ENCODE results near the gene GTF3C1. TPM values are rescaled to one million over a fixed set of nuclear protein-coding genes. Genes with fewer than 3 reads are reported as not detected.
A peak's percentile ranks its signal among the peaks of the same experiment; 100 is the strongest.

Gene GTF3C1
- total and polyA plus RNA-seq, 8 donors: 22.3 to 227 (median 61.0) TPM

GRCh38 chr16:27500801-27501200 lies 48.9 kb downstream of the GTF3C1 start:
- H3K4me1 ChIP-seq: no peaks in the 10 kb centered on the region
- intact Hi-C loops (cut with DNase I; ENCODE audit: low total_unique reads): no loop called here
- TF ChIP-seq CTCF (IDR thresholded peaks at IDR 0.05): no peak
- TF ChIP-seq EP300 (IDR thresholded peaks at IDR 0.05): no peak
- TF ChIP-seq POLR2AphosphoS5 (IDR thresholded peaks at IDR 0.05): no peak
- TF ChIP-seq POLR2A (IDR thresholded peaks at IDR 0.05): no peak
- H3K9me3 ChIP-seq: no peaks in the 10 kb centered on the region
- no peak overlapping the region for H3K4me3 ChIP-seq
- WGBS, 5 donors: 90 to 98% (median 96%) methylated on average over 3 of the region's 3 CpGs
- peaks cover 88 to 100% (median 100%) of the 10 kb centered on the region in 4 donors for H3K36me3 ChIP-seq
- no peak overlapping the region for H3K27ac ChIP-seq
- no peaks in the 10 kb centered on the region for H3K27me3 ChIP-seq
- no peak for DNase-seq

GRCh38 chr16:27499659-27500055 lies 50.1 kb downstream of the GTF3C1 start:
- H3K27me3 ChIP-seq: no peaks in the 10 kb centered on the region
- WGBS, 5 donors: 87 to 94% (median 89%) methylated on average over 9 of the region's 9 CpGs
- H3K9me3 ChIP-seq: no peaks in the 10 kb centered on the region
- intact Hi-C loops (cut with DNase I; ENCODE audit: low total_unique reads): no loop called here
- no peak for DNase-seq
- no peaks in the 10 kb centered on the region for H3K4me1 ChIP-seq
- no peak for TF ChIP-seq EP300 (IDR thresholded peaks at IDR 0.05)
- peaks cover 82 to 100% (median 100%) of the 10 kb centered on the region in 4 donors for H3K36me3 ChIP-seq
- peak overlapping the region in 1 of 5 donors; percentile 45 for H3K27ac ChIP-seq
- no peak overlapping the region for H3K4me3 ChIP-seq

GRCh38 chr16:27498916-27499658 lies 50.6 kb downstream of the GTF3C1 start:
- intact Hi-C loops (cut with DNase I; ENCODE audit: low total_unique reads): no loop called here
- Histone ChIP-seq H3K9me3 (no peaks in the 10 kb centered on the region), H3K4me3 (no peak overlapping the region), H3K36me3 (peaks cover 78 to 100% (median 100%) of the 10 kb centered on the region in 4 donors), H3K27me3 (no peaks in the 10 kb centered on the region), H3K4me1 (no peaks in the 10 kb centered on the region), H3K27ac (peak overlapping the region in 1 of 5 donors; percentile 45)
- 85 to 92% (median 89%) methylated on average over 14 of the region's 14 CpGs for WGBS, 5 donors
- DNase-seq: no peak
- TF ChIP-seq POLR2A (IDR thresholded peaks at IDR 0.05): no peak
- no peak for TF ChIP-seq EP300 (IDR thresholded peaks at IDR 0.05)
- TF ChIP-seq POLR2AphosphoS5 (IDR thresholded peaks at IDR 0.05): no peak
- no peak for TF ChIP-seq CTCF (IDR thresholded peaks at IDR 0.05)

GRCh38 chr16:27498031-27498825 lies 51.5 kb downstream of the GTF3C1 start:
- no peaks in the 10 kb centered on the region for H3K9me3 ChIP-seq
- peak overlapping the region in 1 of 5 donors; percentile 45 for H3K27ac ChIP-seq
- H3K4me1 ChIP-seq: no peaks in the 10 kb centered on the region
- TF ChIP-seq EP300 (IDR thresholded peaks at IDR 0.05) (no peak), POLR2AphosphoS5 (IDR thresholded peaks at IDR 0.05) (no peak), CTCF (IDR thresholded peaks at IDR 0.05) (no peak), POLR2A (IDR thresholded peaks at IDR 0.05) (no peak)
- H3K4me3 ChIP-seq: no peak overlapping the region
- intact Hi-C loops (cut with DNase I; ENCODE audit: low total_unique reads): no loop called here
- DNase-seq: no peak
- 89 to 95% (median 92%) methylated on average over 9 of the region's 9 CpGs for WGBS, 5 donors
- H3K27me3 ChIP-seq: no peaks in the 10 kb centered on the region
- peaks cover 71 to 100% (median 100%) of the 10 kb centered on the region in 4 donors for H3K36me3 ChIP-seq
